NCI-H2081 (cell line): ENCODE results near the gene SPRED3.
"Not testable (repeated sequence)": the region's sequence is repeated elsewhere in the genome, so short reads cannot be mapped to it uniquely, and the experiment has no call there.

Source experiments
- DNase-seq, 2 experiments: peaks; one replicate each; lab custom pipeline; 2025; lab: John Stamatoyannopoulos, UW

Gene SPRED3

GRCh38 chr19:38388349-38389100 lies at the start of gene SPRED3:
TSS of gene SPRED3 (plus strand) at chr19:38388697. CDS start at chr19:38390303, 1,606 bp downstream.
- no peak for DNase-seq

DNA sequence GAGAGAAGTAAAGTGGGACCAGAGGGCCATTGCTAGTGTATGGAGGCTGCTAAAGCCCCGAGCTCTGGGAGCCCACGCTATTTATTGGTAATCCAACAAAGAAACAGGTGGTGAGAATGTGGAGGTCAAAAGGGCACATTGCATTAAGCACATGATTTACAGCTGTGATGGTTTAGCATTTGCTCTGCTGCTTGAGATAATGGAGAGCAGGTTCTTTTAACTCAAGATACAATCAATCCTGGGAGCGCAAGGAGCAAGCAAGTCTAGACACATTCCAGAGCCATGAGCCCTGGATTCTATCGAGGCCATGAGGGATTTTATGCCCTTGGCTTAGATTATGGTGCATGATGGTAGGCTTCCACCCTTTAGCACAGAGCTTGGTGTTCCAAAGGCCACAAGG lies 49.5 kb upstream of the SPRED3 start:
- not testable (repeated sequence) for DNase-seq

DNA sequence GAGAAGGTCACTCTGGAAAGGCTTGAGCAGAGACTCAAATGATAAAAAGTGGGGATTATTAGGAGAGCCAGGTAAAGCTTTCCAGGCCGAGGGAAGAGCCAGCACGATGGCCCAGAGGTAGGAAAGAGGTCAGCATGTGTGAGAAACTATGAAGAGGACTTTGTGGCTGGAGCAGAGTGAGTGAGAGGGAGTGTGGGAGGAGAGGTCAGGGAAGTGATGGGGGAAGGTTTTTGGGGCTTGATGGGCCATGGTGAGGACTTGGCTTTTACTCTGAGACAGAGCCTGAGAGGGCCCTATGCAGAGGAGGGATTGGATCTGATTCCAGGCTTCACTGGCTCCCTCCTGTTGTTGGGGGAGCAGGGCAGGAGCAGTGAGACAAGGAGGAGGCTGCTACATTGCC lies 47.6 kb upstream of the SPRED3 start:
- no peak for DNase-seq

GRCh38 chr19:38346837-38347236 lies 41.7 kb upstream of the SPRED3 start:
- DNase-seq = no peak

GRCh38 chr19:38350883-38351282 lies 37.6 kb upstream of the SPRED3 start:
- no peak for DNase-seq

GRCh38 chr19:38351865-38352395 lies 36.6 kb upstream of the SPRED3 start:
- no peak for DNase-seq

GRCh38 chr19:38352611-38353010 lies 35.9 kb upstream of the SPRED3 start:
- DNase-seq = no peak

- no peak for DNase-seq
Observed at GRCh38 chr19:38355728-38356725, 32.5 kb upstream of the SPRED3 start.

DNA sequence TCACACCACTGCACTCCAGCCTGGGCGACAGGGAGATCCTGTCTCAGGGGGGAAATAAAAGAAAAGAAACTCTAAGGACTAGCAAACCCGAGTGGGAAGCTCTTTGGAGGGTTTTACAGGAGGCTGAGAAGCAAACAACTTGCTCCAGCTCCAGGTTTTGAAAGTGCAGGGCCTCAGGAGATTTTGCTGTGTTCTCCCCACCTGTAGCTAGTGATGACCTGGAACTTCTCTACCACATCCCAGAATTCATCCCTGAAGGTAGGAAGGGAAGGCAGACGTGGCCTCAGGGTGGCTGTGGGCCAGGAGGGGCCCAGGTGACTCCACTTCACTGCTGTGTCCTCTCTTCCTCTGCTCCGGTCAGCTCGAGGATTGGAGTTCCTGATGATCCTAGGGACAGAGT lies 30.4 kb upstream of the SPRED3 start:
- no peak for DNase-seq

- no peak for DNase-seq
Observed at GRCh38 chr19:38359242-38360021, 29.1 kb upstream of the SPRED3 start.

- DNase-seq = no peak
Observed at GRCh38 chr19:38360351-38360750, 28.1 kb upstream of the SPRED3 start.

- no peak for DNase-seq
Observed at GRCh38 chr19:38360839-38361631, 27.5 kb upstream of the SPRED3 start.

- peak; percentile 61 to 64 for DNase-seq
Observed at GRCh38 chr19:38361633-38362075, 26.8 kb upstream of the SPRED3 start.

DNA sequence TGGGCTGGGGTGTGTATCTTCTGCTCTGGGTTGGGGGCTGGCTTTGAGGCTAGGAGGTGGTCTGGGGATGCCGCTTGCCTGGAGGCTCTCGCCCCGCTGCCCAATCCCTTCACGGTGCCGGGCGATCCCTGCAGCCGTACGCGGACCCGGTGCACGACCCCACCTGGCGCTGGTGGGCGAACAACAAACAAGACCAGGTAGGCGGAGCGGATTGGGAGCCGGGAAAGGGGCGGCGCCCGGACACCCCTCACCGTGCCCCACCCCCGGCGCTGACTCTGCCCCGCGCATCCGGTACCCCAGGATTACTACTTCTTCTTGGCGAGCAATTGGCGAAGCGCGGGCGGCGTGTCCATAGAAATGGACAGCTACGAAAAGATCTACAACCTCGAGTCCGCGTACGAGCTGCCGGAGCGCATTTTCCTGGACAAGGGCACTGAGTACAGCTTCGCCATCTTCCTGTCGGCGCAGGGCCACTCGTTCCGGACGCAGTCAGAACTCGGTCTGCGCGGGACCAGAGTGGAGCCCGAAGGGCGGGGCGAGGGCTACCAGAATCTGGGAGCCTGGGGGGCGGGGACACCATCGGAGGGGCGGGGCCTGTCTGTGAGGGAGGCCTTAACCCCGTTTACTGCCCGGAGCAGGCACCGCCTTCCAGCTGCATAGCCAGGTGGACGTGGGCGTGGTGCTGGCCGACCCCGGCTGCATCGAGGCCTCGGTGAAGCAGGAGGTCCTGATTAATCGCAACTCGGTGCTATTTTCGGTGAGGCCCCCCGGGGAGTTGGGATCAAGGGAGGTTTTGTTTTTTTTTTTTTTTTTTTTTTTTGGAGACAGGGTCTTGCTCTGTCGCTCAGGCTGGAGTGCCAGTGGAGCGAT lies 26.2 kb upstream of the SPRED3 start:
- peak; percentile 27 to 39 for DNase-seq

DNA sequence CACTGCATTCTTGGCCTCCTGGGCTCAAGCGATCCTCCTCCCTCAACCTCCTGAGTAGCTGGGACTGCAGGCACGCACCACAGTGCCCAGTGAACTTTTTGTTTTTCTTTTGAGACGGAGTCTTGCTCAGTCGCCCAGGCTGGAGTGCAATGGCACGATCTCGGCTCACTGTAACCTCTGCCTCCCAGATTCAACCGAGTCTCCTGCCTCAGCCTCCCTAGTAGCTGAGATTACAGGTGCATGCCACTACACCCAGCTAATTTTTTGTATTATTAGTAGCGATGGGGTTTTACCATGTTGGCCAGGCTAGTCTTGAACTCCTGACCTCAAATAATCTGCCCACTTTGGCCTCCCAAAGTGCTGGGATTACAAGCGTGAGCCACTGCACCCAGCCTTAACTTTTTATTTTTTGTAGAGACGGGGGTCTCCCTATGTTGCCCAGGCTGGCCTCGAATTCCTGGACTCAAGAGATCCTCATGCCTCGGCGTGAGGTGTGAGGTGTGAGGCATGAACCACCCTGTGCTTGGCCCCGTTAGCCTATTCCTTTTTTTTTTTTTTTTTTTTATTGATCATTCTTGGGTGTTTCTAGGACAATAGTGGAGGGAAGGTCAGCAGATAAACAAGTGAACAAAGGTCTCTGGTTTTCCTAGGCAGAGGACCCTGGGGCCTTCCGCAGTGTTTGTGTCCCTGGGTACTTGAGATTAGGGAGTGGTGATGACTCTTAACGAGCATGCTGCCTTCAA lies 25.4 kb upstream of the SPRED3 start:
- not testable (repeated sequence) for DNase-seq

DNA sequence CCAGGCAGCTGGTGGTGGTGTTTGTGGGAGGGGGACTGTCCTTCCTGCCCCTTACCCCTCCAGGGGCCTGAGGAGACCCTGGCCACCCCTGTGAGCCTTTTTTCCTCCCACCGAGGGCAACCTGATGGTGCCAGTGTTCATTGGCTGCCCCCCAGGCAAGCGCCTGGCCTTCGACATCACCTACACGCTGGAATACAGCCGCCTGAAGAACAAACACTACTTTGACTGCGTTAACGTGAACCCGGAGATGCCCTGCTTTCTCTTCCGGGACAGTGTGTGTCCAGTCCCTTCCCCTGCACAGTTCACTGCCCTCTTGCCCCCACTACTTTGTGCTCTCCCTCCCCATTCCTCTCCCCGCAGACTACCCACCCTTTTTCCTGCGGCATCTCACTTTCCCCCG lies 21.5 kb upstream of the SPRED3 start:
- DNase-seq = no peak

DNA sequence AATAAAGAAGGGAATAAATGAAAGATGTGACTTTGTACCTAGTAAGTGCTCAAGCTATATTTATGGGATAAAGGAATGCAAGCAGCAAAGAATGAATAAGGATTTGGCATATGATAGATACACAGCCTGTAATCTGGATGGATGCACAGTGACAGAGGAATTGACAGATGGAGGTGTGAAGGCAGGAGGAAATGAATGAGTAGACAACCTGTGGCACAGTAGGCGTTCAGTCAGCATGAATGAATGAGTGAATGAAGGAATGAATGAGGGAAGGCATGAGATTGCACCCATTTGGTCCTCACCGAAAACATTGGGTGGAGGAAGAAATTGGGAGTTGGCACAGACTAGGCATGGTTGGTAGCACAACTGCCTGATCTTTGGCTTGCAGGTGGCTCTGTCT lies 18.9 kb upstream of the SPRED3 start:
- DNase-seq = no peak

GRCh38 chr19:38370299-38370698 lies 18.2 kb upstream of the SPRED3 start:
- no peak for DNase-seq

DNA sequence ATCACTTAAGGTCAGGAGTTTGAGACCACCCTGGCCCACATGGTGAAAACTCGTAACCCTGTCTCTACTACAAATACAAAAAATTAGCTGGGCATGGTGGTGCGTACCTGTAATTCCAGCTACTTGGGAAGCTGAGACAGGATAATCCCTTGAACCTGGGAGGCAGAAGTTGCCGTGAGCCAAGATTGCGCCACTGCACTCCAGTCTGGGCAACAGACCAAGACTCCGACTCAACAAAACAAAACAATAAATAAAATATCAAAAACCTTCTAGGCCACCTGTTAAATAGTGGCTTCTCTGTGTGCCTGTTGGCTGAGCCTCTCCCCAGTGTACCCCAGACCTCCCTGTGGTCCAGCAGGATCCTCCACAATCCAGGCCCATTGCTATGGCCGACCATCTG lies 17.4 kb upstream of the SPRED3 start:
- no peak for DNase-seq
